Thoracic aorta (tissue), 2 donors: ENCODE measurements around the gene IFT57. TPM values are rescaled to one million over a fixed set of nuclear protein-coding genes. Genes with fewer than 3 reads are reported as not detected.
"Not testable (repeated sequence)": the region's sequence is repeated elsewhere in the genome, so short reads cannot be mapped to it uniquely, and the experiment has no call there.

Experiments used
- ATAC-seq: fragments of 150-250 bp; one replicate; pipeline ENCODE4 v1.8.0; 2017; ENCODE audit warnings: low read depth; ENCODE audit not compliant: insufficient number of reproducible peaks, low FRiP score
- DNase-seq: peaks from one replicate; pipeline ENCODE4 v3.0.0-alpha.2; 2020; ENCODE audit warnings: low spot score
- H3K27ac ChIP-seq, 2 donors: fragments of 200-600 bp; sonication (generic); 1 replicate in 1 of 2; 2 replicates in 1 of 2; pipeline ENCODE4 v1.5.1; 2016; ENCODE audit warnings: mild to moderate bottlenecking in 2 of 2, moderate library complexity in 2 of 2
- H3K27me3 ChIP-seq: fragments of 200-600 bp; sonication (generic); replicated peaks from 2 replicates; pipeline ENCODE4 v1.6.0; 2016; ENCODE audit warnings: mild to moderate bottlenecking; ENCODE audit not compliant: insufficient read depth
- H3K36me3 ChIP-seq: fragments of 200-600 bp; sonication (generic); one replicate; pipeline ENCODE4 v1.5.1; 2016
- H3K4me1 ChIP-seq, 2 donors: fragments of 200-600 bp; sonication (generic); 1 replicate in 1 of 2; 2 replicates in 1 of 2; pipeline versions ENCODE4 v1.5.1 to v1.6.0; 2016; ENCODE audit warnings: low read depth in 2 of 2, mild to moderate bottlenecking in 1 of 2; ENCODE audit not compliant: control insufficient read depth in 1 of 2
- H3K4me3 ChIP-seq: fragments of 200-600 bp; sonication (generic); 2 replicates; pipeline ENCODE4 v1.5.1; 2016; ENCODE audit warnings: mild to moderate bottlenecking
- H3K9me3 ChIP-seq: fragments of 200-600 bp; sonication (generic); 2 replicates; pipeline ENCODE4 v1.5.1; 2016
- CTCF ChIP-seq: fragments of 200-600 bp; sonication (generic); IDR thresholded peaks from one replicate; pipeline ENCODE4 v1.5.1; 2019; ENCODE audit warnings: antibody characterized with exemption
- total RNA-seq, 2 donors: library from RNA; depleted of rRNA; stranded (reverse); fragments of >200 nt; gene quantifications; one replicate each; pipeline versions ENCODE4 v1.1.0 to v1.2.3, GENCODE V29; 2016

The IFT57 gene
- total RNA-seq, 2 donors from 2014 or later: 35.7 to 41.1 TPM

- no peaks in the 10 kb centered on the region for H3K27me3 ChIP-seq
- H3K27ac ChIP-seq: no peak overlapping the region
- no peak for TF ChIP-seq CTCF
- no peaks in the 10 kb centered on the region for H3K4me1 ChIP-seq
- no peaks in the 10 kb centered on the region for H3K9me3 ChIP-seq
- DNase-seq: no peak
- H3K4me3 ChIP-seq: no peak overlapping the region
- H3K36me3 ChIP-seq: no peaks in the 10 kb centered on the region
- no peak for ATAC-seq
Measured at GRCh38 chr3:108159865-108160264, 62.4 kb downstream of the IFT57 start.

DNA sequence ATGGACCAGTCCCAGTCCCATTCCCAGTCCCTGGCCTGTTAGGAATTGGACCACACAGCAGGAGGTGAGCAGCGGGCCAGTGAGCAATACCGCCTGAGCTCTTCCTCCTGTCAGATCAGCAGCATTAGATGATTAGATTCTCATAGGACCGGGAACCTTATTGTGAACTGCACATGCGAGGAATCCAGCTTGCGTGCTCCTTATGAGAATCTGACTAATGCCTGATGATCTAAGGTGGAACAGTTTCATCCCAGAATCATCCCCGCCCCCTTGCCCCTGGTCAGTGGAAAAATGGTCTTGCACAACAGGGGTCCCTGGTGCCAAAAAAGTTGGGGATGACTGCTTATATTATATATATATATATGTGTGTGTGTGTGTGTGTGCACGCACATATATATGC is 63.1 kb downstream of the IFT57 start:
- no peak for ATAC-seq
- H3K27me3 ChIP-seq: no peaks in the 10 kb centered on the region
- DNase-seq: no peak

GRCh38 chr3:108158251-108158650 is 64.0 kb downstream of the IFT57 start:
- no peak for TF ChIP-seq CTCF

More for the DNA sequence above, 63.1 kb downstream of the IFT57 start:
- Histone ChIP-seq H3K9me3 (no peaks in the 10 kb centered on the region), H3K4me1 (no peaks in the 10 kb centered on the region), H3K36me3 (no peaks in the 10 kb centered on the region), H3K4me3 (no peak overlapping the region), H3K27ac (no peak overlapping the region)
- no peak for TF ChIP-seq CTCF

GRCh38 chr3:108157273-108157672 is 65.0 kb downstream of the IFT57 start:
- DNase-seq (no peak), ATAC-seq (no peak)
- H3K27me3 ChIP-seq: no peaks in the 10 kb centered on the region
- no peaks in the 10 kb centered on the region for H3K4me1 ChIP-seq
- H3K36me3 ChIP-seq: no peaks in the 10 kb centered on the region
- TF ChIP-seq CTCF: no peak
- no peaks in the 10 kb centered on the region for H3K9me3 ChIP-seq
- H3K4me3 ChIP-seq: no peak overlapping the region
- no peak overlapping the region for H3K27ac ChIP-seq

More at GRCh38 chr3:108158251-108158650, 64.0 kb downstream of the IFT57 start:
- ATAC-seq (no peak), DNase-seq (no peak)
- Histone ChIP-seq H3K4me1 (no peaks in the 10 kb centered on the region), H3K27me3 (no peaks in the 10 kb centered on the region), H3K27ac (no peak overlapping the region), H3K9me3 (no peaks in the 10 kb centered on the region), H3K36me3 (no peaks in the 10 kb centered on the region), H3K4me3 (no peak overlapping the region)

DNA sequence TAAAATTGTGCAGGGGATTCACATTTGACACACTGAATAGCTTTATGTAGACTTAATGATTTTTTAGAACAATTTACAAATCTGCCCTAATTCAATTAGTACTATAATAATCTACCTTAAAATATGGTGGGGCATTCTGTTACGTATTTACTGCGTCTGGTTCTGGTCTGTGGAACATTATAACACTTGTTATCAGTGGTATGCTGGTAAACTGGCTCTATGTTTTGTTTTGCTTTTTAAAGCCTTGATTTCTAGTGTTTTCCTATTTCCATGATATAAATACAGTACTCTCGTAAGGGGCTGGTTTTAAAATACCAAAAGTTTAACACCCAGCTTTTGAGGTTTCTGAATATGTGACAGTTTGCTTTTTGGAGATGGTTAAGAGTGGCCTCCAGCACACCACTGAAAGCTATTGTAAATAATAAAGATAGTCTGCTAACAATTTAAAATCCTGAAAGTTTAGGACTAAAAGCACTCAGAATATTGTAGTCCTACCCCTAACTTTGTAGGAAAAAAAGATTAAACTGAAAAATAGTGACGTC is 65.8 kb downstream of the IFT57 start:
- no peaks in the 10 kb centered on the region for H3K4me1 ChIP-seq
- no peak overlapping the region for H3K27ac ChIP-seq
- H3K9me3 ChIP-seq: no peaks in the 10 kb centered on the region
- no peak for ATAC-seq
- DNase-seq: no peak
- H3K4me3 ChIP-seq: no peak overlapping the region
- no peaks in the 10 kb centered on the region for H3K36me3 ChIP-seq
- no peaks in the 10 kb centered on the region for H3K27me3 ChIP-seq
- TF ChIP-seq CTCF: no peak

DNA sequence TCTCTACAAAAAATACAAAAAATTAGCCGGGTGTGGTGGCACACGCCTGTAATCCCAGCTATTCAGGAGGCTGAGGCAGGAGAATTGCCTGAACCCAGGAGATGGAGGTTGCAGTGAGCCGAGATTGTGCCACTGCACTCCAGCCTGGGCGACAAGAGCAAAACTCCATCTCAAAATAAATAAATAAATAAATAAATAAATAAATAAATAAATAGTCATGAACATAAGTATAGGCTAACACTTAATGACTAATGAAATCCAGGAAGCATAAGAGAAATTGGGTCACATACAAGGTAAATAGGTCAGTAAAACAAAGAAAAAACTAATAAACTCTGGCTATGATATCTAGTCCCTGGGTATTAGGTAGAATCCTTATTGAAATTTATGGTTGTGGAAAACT is 66.6 kb downstream of the IFT57 start:
- ATAC-seq, H3K4me1 ChIP-seq, H3K36me3 ChIP-seq, H3K27me3 ChIP-seq, DNase-seq, H3K4me3 ChIP-seq, H3K27ac ChIP-seq, H3K9me3 ChIP-seq: not testable (repeated sequence)
